IPS DF 6.9 (cell line): Measurements from ENCODE around the gene XPA.
"Not testable (repeated sequence)": the region's sequence is repeated elsewhere in the genome, so short reads cannot be mapped to it uniquely, and the experiment has no call there.

ENCODE experiments used
- DNase-seq: peaks from one replicate; pipeline ENCODE4 v3.0.0-alpha.2; 2013; ENCODE audit warnings: low read depth, low spot score
- H3K27ac ChIP-seq: one replicate; pipeline ENCODE4 v1.5.1; 2013; ENCODE audit warnings: low read length, control low read depth
- H3K27me3 ChIP-seq: 2 replicates; pipeline ENCODE4 v1.6.1; 2013; ENCODE audit warnings: mild to moderate bottlenecking, low read length; ENCODE audit not compliant: control insufficient read depth, insufficient read depth
- H3K36me3 ChIP-seq: 2 replicates; pipeline ENCODE4 v1.6.1; 2013; ENCODE audit warnings: low read length; ENCODE audit not compliant: control insufficient read depth, insufficient read depth
- H3K4me1 ChIP-seq: 2 replicates; pipeline ENCODE4 v1.6.1; 2013; ENCODE audit warnings: low read length; ENCODE audit not compliant: control insufficient read depth, insufficient read depth
- H3K4me3 ChIP-seq: 2 replicates; pipeline ENCODE4 v1.5.1; 2013; ENCODE audit warnings: mild to moderate bottlenecking, low read length
- H3K9me3 ChIP-seq: 2 replicates; pipeline ENCODE4 v1.6.1; 2013; ENCODE audit warnings: low read length, inconsistent platforms; ENCODE audit not compliant: control insufficient read depth, insufficient read depth
- WGBS: extraction: QIAGEN DNeasy Blood & Tissue Kit; methylation state at CpG from one replicate; pipeline ENCODE4 v1.1.7; 2013; ENCODE audit warnings: mixed read lengths, missing lambda C conversion rate; ENCODE audit not compliant: insufficient read length, insufficient coverage; 5-methylcytosine and 5-hydroxymethylcytosine counted together

XPA gene

GRCh38 chr9:97704345-97704677 is 7.2 kb upstream of the XPA start:
- Histone ChIP-seq H3K27ac (no peak overlapping the region), H3K27me3 (no peaks in the 10 kb centered on the region), H3K9me3 (no peaks in the 10 kb centered on the region), H3K4me1 (no peaks in the 10 kb centered on the region), H3K4me3 (no peak overlapping the region), H3K36me3 (no peaks in the 10 kb centered on the region)
- no peak for DNase-seq
- no CpG with 5 or more reads among the region's 3 CpGs for WGBS

- no peaks in the 10 kb centered on the region for H3K27me3 ChIP-seq
- no peak overlapping the region for H3K4me3 ChIP-seq
- no peaks in the 10 kb centered on the region for H3K36me3 ChIP-seq
- no peaks in the 10 kb centered on the region for H3K4me1 ChIP-seq
- no peaks in the 10 kb centered on the region for H3K9me3 ChIP-seq
- DNase-seq: no peak
- no peak overlapping the region for H3K27ac ChIP-seq
- WGBS: no CpG with 5 or more reads among the region's 11 CpGs
These were observed 6.6 kb upstream of the XPA start for GRCh38 chr9:97703437-97704344.

DNA sequence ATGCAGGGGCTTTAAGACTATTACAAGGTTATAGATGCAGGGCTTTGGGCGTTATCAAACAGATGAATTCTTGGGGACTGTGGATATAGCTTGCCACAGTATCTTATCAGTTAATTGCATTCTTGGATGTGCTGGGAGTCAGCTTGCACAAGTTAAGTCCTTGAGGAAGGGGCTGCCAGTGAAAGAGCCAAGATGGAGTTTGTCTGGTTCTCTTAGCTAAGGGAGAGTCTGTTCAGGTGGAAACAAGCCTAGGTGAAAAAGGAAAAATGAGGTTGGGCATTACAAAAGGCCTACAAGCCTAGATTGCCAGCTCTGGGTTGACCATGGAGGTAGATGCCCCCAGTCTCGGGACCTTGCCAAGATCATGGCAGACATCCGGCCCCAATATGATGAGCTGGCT is 2.7 kb upstream of the XPA start:
- DNase-seq, H3K9me3 ChIP-seq, H3K36me3 ChIP-seq, H3K27ac ChIP-seq, H3K4me1 ChIP-seq, H3K4me3 ChIP-seq, H3K27me3 ChIP-seq: not testable (repeated sequence)
- WGBS: no CpG with 5 or more reads among the region's 3 CpGs

DNA sequence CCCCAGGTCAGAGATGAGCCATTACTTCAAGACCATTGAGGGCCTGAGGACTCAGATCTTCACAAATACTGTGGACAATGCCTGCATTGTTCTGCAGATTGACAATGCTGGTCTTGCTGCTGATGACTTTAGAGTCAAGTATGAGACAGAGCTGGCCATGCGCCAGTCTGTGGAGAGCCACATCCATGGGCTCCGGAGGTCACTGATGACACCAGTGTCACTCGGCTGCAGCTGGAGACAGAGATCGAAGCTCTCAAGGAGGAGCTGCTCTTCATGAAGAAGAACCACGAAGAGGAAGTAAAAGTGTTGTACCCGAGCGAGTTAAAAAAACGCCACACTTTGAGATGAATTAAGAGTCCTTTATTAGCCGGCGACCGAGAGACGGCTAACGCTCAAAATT is 2.1 kb upstream of the XPA start:
- no CpG with 5 or more reads among the region's 13 CpGs for WGBS
- H3K27ac ChIP-seq, H3K36me3 ChIP-seq, H3K4me3 ChIP-seq, H3K27me3 ChIP-seq, DNase-seq, H3K9me3 ChIP-seq, H3K4me1 ChIP-seq: not testable (repeated sequence)

DNA sequence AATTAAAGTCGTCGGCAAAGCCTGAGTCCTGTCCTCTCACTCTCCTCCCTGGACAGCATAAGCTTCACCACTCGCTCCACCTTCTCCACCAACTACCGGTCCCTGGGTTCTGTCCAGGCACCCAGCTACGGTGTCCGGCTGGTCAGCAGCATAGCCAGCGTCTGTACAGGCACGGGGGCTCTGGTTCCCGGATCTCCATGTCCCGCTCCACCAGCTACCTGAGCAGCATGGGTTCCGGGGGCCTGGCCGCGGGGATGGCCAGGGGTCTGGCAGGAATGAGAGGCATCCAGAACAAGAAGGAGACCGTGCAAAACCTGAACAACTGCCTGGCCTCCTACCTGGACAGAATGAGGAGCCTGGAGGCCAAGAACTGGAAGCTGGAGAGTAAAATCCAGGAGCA is 1.7 kb upstream of the XPA start:
- peaks cover 5% of the 10 kb centered on the region; the same call in 1 of the 2 replicates for H3K27me3 ChIP-seq
- no peaks in the 10 kb centered on the region for H3K9me3 ChIP-seq
- WGBS: no CpG with 5 or more reads among the region's 14 CpGs
- no peak overlapping the region for H3K4me3 ChIP-seq
- H3K4me1 ChIP-seq: no peaks in the 10 kb centered on the region
- H3K36me3 ChIP-seq: no peaks in the 10 kb centered on the region
- H3K27ac ChIP-seq: no peak overlapping the region
- no peak for DNase-seq

DNA sequence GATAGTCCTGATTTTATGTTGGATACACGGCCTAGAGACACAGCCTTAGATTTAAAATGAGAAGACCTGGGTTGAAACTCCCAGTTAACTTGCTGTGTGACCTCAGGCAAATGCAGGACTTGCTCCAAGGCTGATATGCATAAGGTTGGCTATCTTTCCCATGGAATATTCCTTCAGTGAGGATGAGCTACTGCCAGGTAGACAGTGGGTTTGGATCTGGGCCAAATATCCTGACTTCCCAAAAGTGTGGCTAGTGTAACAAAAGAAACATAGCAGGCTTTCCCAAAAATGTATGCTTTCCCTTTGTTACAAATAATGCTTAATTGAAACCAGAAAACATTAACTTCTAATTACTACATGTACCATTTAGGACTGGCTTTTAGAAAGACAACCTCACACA is 697 bp upstream of the XPA start:
- Histone ChIP-seq H3K4me3 (no peak overlapping the region; the same call in 1 of the 2 replicates), H3K27ac (no peak overlapping the region), H3K4me1 (no peaks in the 10 kb centered on the region), H3K9me3 (no peaks in the 10 kb centered on the region), H3K27me3 (peaks cover 5% of the 10 kb centered on the region; the same call in 1 of the 2 replicates), H3K36me3 (no peaks in the 10 kb centered on the region)
- no CpG with 5 or more reads among the region's 1 CpG for whole genome bisulfite sequencing
- DNase-seq: no peak

GRCh38 chr9:97695995-97696802 is 941 bp downstream of the XPA start:
- no peak for DNase-seq
- no peak overlapping the region for H3K27ac ChIP-seq
- no CpG with 5 or more reads among the region's 9 CpGs for WGBS
- H3K27me3 ChIP-seq: peaks cover 5% of the 10 kb centered on the region; the same call in 1 of the 2 replicates
- peak overlapping the region; percentile 92 for H3K4me3 ChIP-seq
- H3K4me1 ChIP-seq: no peaks in the 10 kb centered on the region
- no peaks in the 10 kb centered on the region for H3K9me3 ChIP-seq
- no peaks in the 10 kb centered on the region for H3K36me3 ChIP-seq

GRCh38 chr9:97695390-97695789 is 1.8 kb downstream of the XPA start:
- no CpG with 5 or more reads among the region's 3 CpGs for WGBS
- Histone ChIP-seq H3K36me3 (no peaks in the 10 kb centered on the region), H3K27me3 (peaks cover 5% of the 10 kb centered on the region; the same call in 1 of the 2 replicates), H3K4me1 (no peaks in the 10 kb centered on the region), H3K27ac (no peak overlapping the region), H3K4me3 (no peak overlapping the region), H3K9me3 (no peaks in the 10 kb centered on the region)
- no peak for DNase-seq

DNA sequence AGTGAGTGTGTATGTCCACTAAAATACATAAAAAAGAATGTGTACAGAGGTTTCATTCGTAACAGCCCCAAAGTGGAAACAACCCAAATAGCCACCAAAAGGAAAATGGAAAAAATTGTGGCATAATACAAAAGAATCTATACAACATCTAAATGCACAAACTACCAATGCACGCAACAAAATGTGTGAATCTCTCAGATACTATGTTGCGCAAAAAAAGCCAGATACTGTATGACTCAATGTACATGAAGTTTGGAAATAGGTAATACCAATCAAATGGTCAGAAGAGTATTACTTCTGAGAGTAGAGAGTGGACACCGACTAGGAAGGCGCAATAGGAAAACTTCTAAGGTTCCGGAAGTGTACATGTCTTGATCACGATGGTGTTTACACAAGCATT is 2.4 kb downstream of the XPA start:
- Histone ChIP-seq H3K4me3 (no peak overlapping the region), H3K9me3 (no peaks in the 10 kb centered on the region), H3K27me3 (peaks cover 5% of the 10 kb centered on the region; the same call in 1 of the 2 replicates), H3K36me3 (no peaks in the 10 kb centered on the region), H3K4me1 (no peaks in the 10 kb centered on the region), H3K27ac (no peak overlapping the region)
- no CpG with 5 or more reads among the region's 7 CpGs for WGBS
- DNase-seq: no peak

GRCh38 chr9:97689401-97690180 is 7.5 kb downstream of the XPA start:
- no peaks in the 10 kb centered on the region for H3K4me1 ChIP-seq
- H3K36me3 ChIP-seq: no peaks in the 10 kb centered on the region
- no CpG with 5 or more reads among the region's 4 CpGs for WGBS
- no peaks in the 10 kb centered on the region for H3K9me3 ChIP-seq
- no peaks in the 10 kb centered on the region for H3K27me3 ChIP-seq
- no peak overlapping the region for H3K4me3 ChIP-seq
- H3K27ac ChIP-seq: no peak overlapping the region
- DNase-seq: no peak
